ENCODE results near the gene EPG5. TPM values are rescaled to one million over a fixed set of nuclear protein-coding genes. Genes with fewer than 3 reads are reported as not detected.

Gene EPG5
- total and polyA plus RNA-seq, 2 donors (not counting 3 experiments of a cell fraction or from before 2014, with no cell fraction given) = 16.7 to 25.6 TPM

DNA sequence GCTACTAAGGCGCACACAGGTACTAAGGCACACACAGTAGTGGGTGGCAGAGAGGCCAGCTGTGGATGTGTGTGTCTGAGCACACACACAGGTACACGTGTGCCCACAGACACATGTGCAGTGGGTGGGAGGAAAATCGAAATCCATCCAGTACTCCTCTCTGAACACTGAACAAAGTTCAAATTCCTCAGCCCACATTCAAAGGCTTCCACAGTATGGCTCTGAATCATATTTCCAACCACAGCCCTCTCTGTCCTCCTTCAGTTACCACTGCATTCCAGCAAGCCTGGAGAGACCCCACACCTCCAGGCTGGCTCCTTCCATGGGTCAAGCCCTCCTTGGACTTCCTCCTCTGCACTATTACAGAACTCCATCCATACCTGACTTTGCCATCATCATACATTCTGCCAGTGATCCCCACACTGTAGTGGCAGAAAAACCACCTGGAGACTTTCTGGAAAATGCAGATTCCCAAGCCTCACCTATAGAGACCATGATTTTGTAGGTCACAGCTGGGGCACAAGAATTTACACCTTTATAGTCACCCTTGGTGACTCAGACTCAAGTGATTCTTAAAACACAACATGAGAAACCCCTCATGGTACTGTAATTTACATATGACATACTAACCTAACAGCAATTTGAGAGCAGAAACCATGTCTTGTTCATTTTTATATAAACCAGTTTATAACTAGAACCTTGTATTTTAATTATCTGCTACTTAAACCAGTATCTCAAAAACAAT, 31.4 kb downstream of the EPG5 start:
- FAIRE-seq = no peak
- POLR2A ChIA-PET = no interaction called here

DNA sequence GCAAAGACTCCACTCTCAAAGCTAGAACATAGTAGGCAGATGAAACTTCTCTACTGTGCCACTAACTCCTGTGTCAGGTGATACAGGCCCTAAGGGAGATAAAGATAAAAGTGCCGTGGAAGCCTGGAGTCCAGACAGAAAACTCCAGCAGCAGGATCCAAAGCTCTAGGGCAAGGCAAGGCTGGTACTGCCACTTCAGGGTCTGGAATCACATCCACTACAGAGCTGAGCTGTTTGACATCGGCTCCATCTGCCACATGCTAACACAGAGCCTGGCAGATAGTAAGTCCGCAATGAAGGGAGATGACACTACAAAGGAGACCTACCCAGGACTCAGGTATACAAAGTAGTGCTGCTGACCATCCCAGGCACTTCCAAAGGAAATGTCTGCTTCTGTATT, 34.4 kb downstream of the EPG5 start:
- POLR2A ChIA-PET = interaction anchor here (0.6 kb wide), 1 partner anchor 41 kb away, joined by 4 read pairs; no protein-coding TSS in a partner anchor
- BruUV-seq (replicated peaks) = no TSS peak
- no peaks in the 10 kb centered on the region for H3K27me3 ChIP-seq (ENCODE audit: control insufficient read depth in 2 of 2, insufficient read depth in 2 of 2, low read length in 2 of 2)
- no peaks in the 10 kb centered on the region for H3K4me1 ChIP-seq (ENCODE audit: control insufficient read depth, extremely low read depth, insufficient read depth, low read length)
- dilution Hi-C loops (cut with MboI; ENCODE audit: extremely low pct_ligation_motif_present, low sequenced_read_pairs) (no loop called here), intact Hi-C loops (cut with micrococcal nuclease) (no loop called here)
- no peak overlapping the region for H3K4me2 ChIP-seq (ENCODE audit: insufficient read depth, low read length)
- DNase-seq (ENCODE audit: low read depth, low spot score) = no peak
- no peak overlapping the region for H3K27ac ChIP-seq (ENCODE audit: insufficient read depth, low read depth, low read length)
- H3K36me3 ChIP-seq (ENCODE audit: control insufficient read depth in 2 of 2, extremely low read depth in 1 of 2, insufficient read depth in 2 of 2, low read length in 2 of 2) = peaks cover 5 to 7% of the 10 kb centered on the region in 2 experiments
- H4K20me1 ChIP-seq (replicated peaks; ENCODE audit: control insufficient read depth, extremely low read depth, insufficient read depth, low read length) = no peaks in the 10 kb centered on the region
- no peaks in the 10 kb centered on the region for H3K79me2 ChIP-seq (ENCODE audit: control insufficient read depth, insufficient read depth, low read length)
- no peak overlapping the region for H3K4me3 ChIP-seq (replicated peaks in 1 of 3; ENCODE audit: insufficient read depth in 1 of 3, low read depth in 1 of 3, low read length in 3 of 3)
- no peak for FAIRE-seq
- no peak overlapping the region for H2AFZ ChIP-seq (ENCODE audit: low read depth, low read length)
- H3K9ac ChIP-seq (replicated peaks; ENCODE audit: extremely low read depth, insufficient read depth, low read length) = no peak overlapping the region
- TF ChIP-seq POLR2AphosphoS5 (IDR thresholded peaks at IDR 0.05; ENCODE audit: insufficient read depth, low read depth, low read length) (no peak), JUN (IDR thresholded peaks at IDR 0.05; ENCODE audit: borderline replicate concordance, insufficient read depth, insufficient read length, low read depth) (no peak), EZH2 (IDR thresholded peaks at IDR 0.05; ENCODE audit: borderline replicate concordance, low read depth, low read length, severe bottlenecking) (no peak), FOS (IDR thresholded peaks at IDR 0.05; ENCODE audit: borderline replicate concordance, insufficient read depth, low read length) (no peak), GATA2 (IDR thresholded peaks at IDR 0.05; ENCODE audit: insufficient read depth, insufficient read length, low read depth, low read length) (no peak), MYC (IDR thresholded peaks at IDR 0.05; ENCODE audit: low read depth, low read length) (no peak)
- TF ChIP-seq, protein P1, sequence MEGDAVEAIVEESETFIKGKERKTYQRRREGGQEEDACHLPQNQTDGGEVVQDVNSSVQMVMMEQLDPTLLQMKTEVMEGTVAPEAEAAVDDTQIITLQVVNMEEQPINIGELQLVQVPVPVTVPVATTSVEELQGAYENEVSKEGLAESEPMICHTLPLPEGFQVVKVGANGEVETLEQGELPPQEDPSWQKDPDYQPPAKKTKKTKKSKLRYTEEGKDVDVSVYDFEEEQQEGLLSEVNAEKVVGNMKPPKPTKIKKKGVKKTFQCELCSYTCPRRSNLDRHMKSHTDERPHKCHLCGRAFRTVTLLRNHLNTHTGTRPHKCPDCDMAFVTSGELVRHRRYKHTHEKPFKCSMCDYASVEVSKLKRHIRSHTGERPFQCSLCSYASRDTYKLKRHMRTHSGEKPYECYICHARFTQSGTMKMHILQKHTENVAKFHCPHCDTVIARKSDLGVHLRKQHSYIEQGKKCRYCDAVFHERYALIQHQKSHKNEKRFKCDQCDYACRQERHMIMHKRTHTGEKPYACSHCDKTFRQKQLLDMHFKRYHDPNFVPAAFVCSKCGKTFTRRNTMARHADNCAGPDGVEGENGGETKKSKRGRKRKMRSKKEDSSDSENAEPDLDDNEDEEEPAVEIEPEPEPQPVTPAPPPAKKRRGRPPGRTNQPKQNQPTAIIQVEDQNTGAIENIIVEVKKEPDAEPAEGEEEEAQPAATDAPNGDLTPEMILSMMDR (IDR thresholded peaks at IDR 0.05; ENCODE audit: extremely low read depth in 1 of 2, insufficient read depth in 1 of 2, low read depth in 1 of 2, low read length in 2 of 2) = no peak
- TF ChIP-seq, protein P2, sequence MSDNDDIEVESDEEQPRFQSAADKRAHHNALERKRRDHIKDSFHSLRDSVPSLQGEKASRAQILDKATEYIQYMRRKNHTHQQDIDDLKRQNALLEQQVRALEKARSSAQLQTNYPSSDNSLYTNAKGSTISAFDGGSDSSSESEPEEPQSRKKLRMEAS (IDR thresholded peaks at IDR 0.05; ENCODE audit: insufficient read depth, insufficient read length) = no peak
- CTCF ChIA-PET = interaction anchor here (1.1 to 1.5 kb wide), 3 partner anchors 10 to 141 kb away, joined by 3 to 5 read pairs (median 5); no protein-coding TSS in a partner anchor
- no peaks in the 10 kb centered on the region for H3K9me1 ChIP-seq (replicated peaks; ENCODE audit: control insufficient read depth, extremely low read depth, insufficient read depth, low read length)
- no peaks in the 10 kb centered on the region for H3K9me3 ChIP-seq (replicated peaks; ENCODE audit: control insufficient read depth, insufficient read depth, low read length)

More for the DNA sequence above, 31.4 kb downstream of the EPG5 start:
- intact Hi-C loops (cut with micrococcal nuclease) (no loop called here), dilution Hi-C loops (cut with MboI; ENCODE audit: extremely low pct_ligation_motif_present, low sequenced_read_pairs) (no loop called here)
- CTCF ChIA-PET = interaction anchor here (1.4 kb wide), 1 partner anchor 136 kb away, joined by 5 read pairs; the partner anchor contains the start of gene PSTPIP2
- Histone ChIP-seq H2AFZ (ENCODE audit: low read depth, low read length) (no peak overlapping the region), H3K27ac (ENCODE audit: insufficient read depth, low read depth, low read length) (no peak overlapping the region), H3K4me3 (replicated peaks in 1 of 3; ENCODE audit: insufficient read depth in 1 of 3, low read depth in 1 of 3, low read length in 3 of 3) (no peak overlapping the region), H3K4me1 (ENCODE audit: control insufficient read depth, extremely low read depth, insufficient read depth, low read length) (no peaks in the 10 kb centered on the region), H3K9me3 (replicated peaks; ENCODE audit: control insufficient read depth, insufficient read depth, low read length) (no peaks in the 10 kb centered on the region), H4K20me1 (replicated peaks; ENCODE audit: control insufficient read depth, extremely low read depth, insufficient read depth, low read length) (no peaks in the 10 kb centered on the region), H3K4me2 (ENCODE audit: insufficient read depth, low read length) (no peak overlapping the region), H3K9me1 (replicated peaks; ENCODE audit: control insufficient read depth, extremely low read depth, insufficient read depth, low read length) (no peaks in the 10 kb centered on the region), H3K27me3 (ENCODE audit: control insufficient read depth in 2 of 2, insufficient read depth in 2 of 2, low read length in 2 of 2) (no peaks in the 10 kb centered on the region), H3K79me2 (ENCODE audit: control insufficient read depth, insufficient read depth, low read length) (no peaks in the 10 kb centered on the region), H3K36me3 (ENCODE audit: control insufficient read depth in 2 of 2, extremely low read depth in 1 of 2, insufficient read depth in 2 of 2, low read length in 2 of 2) (peaks cover 3 to 12% of the 10 kb centered on the region in 2 experiments), H3K9ac (replicated peaks; ENCODE audit: extremely low read depth, insufficient read depth, low read length) (no peak overlapping the region)
- no peak for TF ChIP-seq POLR2A (IDR thresholded peaks at IDR 0.05; ENCODE audit: low read depth, low read length)
- DNase-seq (ENCODE audit: low read depth, low spot score) = no peak
- BruUV-seq (replicated peaks) = no TSS peak
